GM12878 (cell line): ENCODE data around the gene CEBPE. TPM values are rescaled to one million over a fixed set of nuclear protein-coding genes. Genes with fewer than 3 reads are reported as not detected.
A peak's percentile ranks its signal among the peaks of the same experiment; 100 is the strongest.

Experiments used
- BHLHE40 ChIP-seq, 2 experiments: fragments of 450-650 bp in 1 of 2; IDR thresholded peaks; 2 replicates each; pipeline ENCODE4 v1.6.1; 2011 to 2017; ENCODE audit warnings: low read depth in 2 of 2, borderline replicate concordance in 1 of 2, improper control_type of control experiment in 1 of 2, low read length in 1 of 2, mild to moderate bottlenecking in 1 of 2
- CBFB ChIP-seq: IDR thresholded peaks from 2 replicates; pipeline ENCODE4 v1.6.1; 2016; ENCODE audit warnings: antibody characterized with exemption, low read depth
- CEBPB ChIP-seq, 2 experiments: fragments of 150-350 bp in 1 of 2; IDR thresholded peaks; 2 replicates each; pipeline ENCODE4 v1.6.1; 2012 to 2014; ENCODE audit warnings: low read depth in 2 of 2, low read length in 2 of 2, borderline replicate concordance in 1 of 2, inconsistent platforms in 1 of 2
- CUX1 ChIP-seq: IDR thresholded peaks from 2 replicates; pipeline ENCODE4 v1.6.1; 2012; ENCODE audit warnings: improper control_type of control experiment, low read depth, low read length; ENCODE audit not compliant: insufficient replicate concordance
- EGR1 ChIP-seq, 2 experiments: IDR thresholded peaks; 1 replicate in 1 of 2; 2 replicates in 1 of 2; pipeline ENCODE4 v1.6.1; 2011 to 2012; ENCODE audit warnings: low read depth in 2 of 2, low read length in 2 of 2, borderline replicate concordance in 1 of 2, mild to moderate bottlenecking in 1 of 2, moderate library complexity in 1 of 2
- EP300 ChIP-seq, 2 experiments: fragments of 150-350 bp in 1 of 2; IDR thresholded peaks; 2 replicates each; pipeline ENCODE4 v1.6.1; 2011 to 2012; ENCODE audit warnings: low read depth in 2 of 2, low read length in 2 of 2, borderline replicate concordance in 1 of 2, improper control_type of control experiment in 1 of 2, inconsistent platforms in 1 of 2; ENCODE audit not compliant: control insufficient read depth in 1 of 2
- GATAD2B ChIP-seq: fragments of 450-650 bp; conservative IDR thresholded peaks from 2 replicates; pipeline ENCODE4 v1.6.1; 2017; ENCODE audit warnings: low read depth, mild to moderate bottlenecking, moderate library complexity
- KAT2A ChIP-seq: conservative IDR thresholded peaks from 2 replicates; pipeline ENCODE4 v1.6.1; 2011; ENCODE audit warnings: low read depth, low read length; ENCODE audit not compliant: control insufficient read depth
- KLF5 ChIP-seq: fragments of 450-650 bp; IDR thresholded peaks from 2 replicates; pipeline ENCODE4 v1.6.1; 2014; ENCODE audit warnings: mild to moderate bottlenecking; ENCODE audit not compliant: partially characterized antibody
- MEF2B ChIP-seq: fragments of 450-650 bp; IDR thresholded peaks from 2 replicates; pipeline ENCODE4 v1.6.1; 2018; ENCODE audit warnings: mild to moderate bottlenecking, moderate library complexity; ENCODE audit not compliant: partially characterized antibody, poor library complexity, severe bottlenecking
- PML ChIP-seq: IDR thresholded peaks from 2 replicates; pipeline ENCODE4 v1.6.1; 2012; ENCODE audit warnings: low read length, inconsistent platforms
- SREBF1 ChIP-seq: IDR thresholded peaks from 2 replicates; pipeline ENCODE4 v1.6.1; 2012; ENCODE audit warnings: mild to moderate bottlenecking, low read length
- TAF1 ChIP-seq: IDR thresholded peaks from 2 replicates; pipeline ENCODE4 v1.6.1; 2011; ENCODE audit warnings: mild to moderate bottlenecking, low read depth, low read length, borderline replicate concordance
- TBL1XR1 ChIP-seq: IDR thresholded peaks from 2 replicates; pipeline ENCODE4 v1.6.1; 2012; ENCODE audit warnings: low read depth, low read length, improper control_type of control experiment
- TCF12 ChIP-seq: IDR thresholded peaks from 2 replicates; pipeline ENCODE4 v1.6.1; 2011; ENCODE audit warnings: low read depth, mild to moderate bottlenecking, low read length
- TCF3 ChIP-seq: IDR thresholded peaks from 2 replicates; pipeline ENCODE4 v1.6.1; 2012; ENCODE audit warnings: low read depth, mild to moderate bottlenecking, low read length, borderline replicate concordance; ENCODE audit not compliant: insufficient read depth
- polyA plus RNA-seq, 11 experiments: library from polyadenylated mRNA; depleted of rRNA in 4 of 11; unstranded in 6 of 11; stranded (reverse) in 5 of 11; fragments of >200 nt; fragmentation: Nextera tagmentation in 4 of 11; fragmentation: Illumina TruSeq in 1 of 11; extraction: Ambion mirVana in 4 of 11; extraction: Trizol in 1 of 11; gene quantifications; 1 replicate in 1 of 11; 2 replicates in 10 of 11; pipeline versions ENCODE4 v1.2.1 to v1.2.3, GENCODE V29; 2011 to 2016; ENCODE audit warnings: inconsistent platforms in 2 of 11, missing spikeins in 2 of 11, low read depth in 1 of 11
- total RNA-seq, 4 experiments: library from RNA; depleted of rRNA in 3 of 4; stranded (reverse); fragments of >200 nt in 3 of 4; fragmentation: Illumina TruSeq in 1 of 4; extraction: Trizol in 1 of 4; gene quantifications; 2 replicates each; pipeline versions ENCODE4 v1.2.1 to v1.2.3, GENCODE V29; 2013 to 2021
- TF ChIP-seq, protein P1 (sequence below): fragments of 450-650 bp; IDR thresholded peaks from 2 replicates; pipeline ENCODE4 v1.6.1; 2017; ENCODE audit warnings: mild to moderate bottlenecking, low read depth, inconsistent platforms; ENCODE audit not compliant: poor library complexity, severe bottlenecking
- TF ChIP-seq, protein P2 (sequence below): fragments of 450-650 bp; IDR thresholded peaks from 2 replicates; pipeline ENCODE4 v1.6.1; 2017; ENCODE audit warnings: mild to moderate bottlenecking

CEBPE gene
- total and polyA plus RNA-seq, 10 of the 15 experiments (the other 5 are each of a cell fraction or from before 2014, with no cell fraction given) = 0.09 to 0.45 (median 0.24) TPM; not detected in 7

- TF ChIP-seq KLF5 (no peak), CEBPB (IDR thresholded peaks at IDR 0.05; ENCODE audit: borderline replicate concordance in 1 of 2, low read depth in 2 of 2, low read length in 2 of 2) (no peak), CBFB (peak; percentile 82), MEF2B (peak; percentile 28), BHLHE40 (IDR thresholded peaks at IDR 0.05; ENCODE audit: borderline replicate concordance in 1 of 2, low read depth in 2 of 2, low read length in 1 of 2) (peak; percentile 5 to 20; a peak in 1 of 4 replicates), TBL1XR1 (no peak; the same call in none of the 2 replicates), CUX1 (no peak), EGR1 (IDR thresholded peaks at IDR 0.05; ENCODE audit: borderline replicate concordance in 1 of 2, low read depth in 2 of 2, low read length in 2 of 2) (peak in 1 of 2 experiments; percentile 95; a peak in 2 of 3 replicates), TCF3 (0 out of 2 replicates have a peak, but pooled peaks have one; percentile 14), TAF1 (peak; percentile 73), PML (peak; percentile 80; the same call in 1 of the 2 replicates), SREBF1 (no peak), TCF12 (peak; percentile 42; the same call in 1 of the 2 replicates), KAT2A (no peak), EP300 (IDR thresholded peaks at IDR 0.05; ENCODE audit: borderline replicate concordance in 1 of 2, control insufficient read depth in 1 of 2, low read depth in 2 of 2, low read length in 2 of 2) (no peak), GATAD2B (0 out of 2 replicates have a peak, but pooled peaks have one; percentile 21)
- TF ChIP-seq, protein P1, sequence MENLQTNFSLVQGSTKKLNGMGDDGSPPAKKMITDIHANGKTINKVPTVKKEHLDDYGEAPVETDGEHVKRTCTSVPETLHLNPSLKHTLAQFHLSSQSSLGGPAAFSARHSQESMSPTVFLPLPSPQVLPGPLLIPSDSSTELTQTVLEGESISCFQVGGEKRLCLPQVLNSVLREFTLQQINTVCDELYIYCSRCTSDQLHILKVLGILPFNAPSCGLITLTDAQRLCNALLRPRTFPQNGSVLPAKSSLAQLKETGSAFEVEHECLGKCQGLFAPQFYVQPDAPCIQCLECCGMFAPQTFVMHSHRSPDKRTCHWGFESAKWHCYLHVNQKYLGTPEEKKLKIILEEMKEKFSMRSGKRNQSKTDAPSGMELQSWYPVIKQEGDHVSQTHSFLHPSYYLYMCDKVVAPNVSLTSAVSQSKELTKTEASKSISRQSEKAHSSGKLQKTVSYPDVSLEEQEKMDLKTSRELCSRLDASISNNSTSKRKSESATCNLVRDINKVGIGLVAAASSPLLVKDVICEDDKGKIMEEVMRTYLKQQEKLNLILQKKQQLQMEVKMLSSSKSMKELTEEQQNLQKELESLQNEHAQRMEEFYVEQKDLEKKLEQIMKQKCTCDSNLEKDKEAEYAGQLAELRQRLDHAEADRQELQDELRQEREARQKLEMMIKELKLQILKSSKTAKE = peak; percentile 18
- TF ChIP-seq, protein P2, sequence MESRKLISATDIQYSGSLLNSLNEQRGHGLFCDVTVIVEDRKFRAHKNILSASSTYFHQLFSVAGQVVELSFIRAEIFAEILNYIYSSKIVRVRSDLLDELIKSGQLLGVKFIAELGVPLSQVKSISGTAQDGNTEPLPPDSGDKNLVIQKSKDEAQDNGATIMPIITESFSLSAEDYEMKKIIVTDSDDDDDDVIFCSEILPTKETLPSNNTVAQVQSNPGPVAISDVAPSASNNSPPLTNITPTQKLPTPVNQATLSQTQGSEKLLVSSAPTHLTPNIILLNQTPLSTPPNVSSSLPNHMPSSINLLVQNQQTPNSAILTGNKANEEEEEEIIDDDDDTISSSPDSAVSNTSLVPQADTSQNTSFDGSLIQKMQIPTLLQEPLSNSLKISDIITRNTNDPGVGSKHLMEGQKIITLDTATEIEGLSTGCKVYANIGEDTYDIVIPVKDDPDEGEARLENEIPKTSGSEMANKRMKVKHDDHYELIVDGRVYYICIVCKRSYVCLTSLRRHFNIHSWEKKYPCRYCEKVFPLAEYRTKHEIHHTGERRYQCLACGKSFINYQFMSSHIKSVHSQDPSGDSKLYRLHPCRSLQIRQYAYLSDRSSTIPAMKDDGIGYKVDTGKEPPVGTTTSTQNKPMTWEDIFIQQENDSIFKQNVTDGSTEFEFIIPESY = no peak
These were observed 23.6 kb downstream of the CEBPE start, which contains the start of gene C14orf119 (continued) for GRCh38 chr14:23095196-23096108.
